ENCODE data around the gene SFRP4. TPM values are rescaled to one million over a fixed set of nuclear protein-coding genes. Genes with fewer than 3 reads are reported as not detected.

SFRP4 gene
- total RNA-seq, 2 experiments from 2014 or later, result not detected

GRCh38 chr7:37920849-37921805, 4.5 kb upstream of the SFRP4 start:
- ChIA-PET POLR2A (no interaction called here), CTCF (interaction anchor here (1.0 to 5.9 kb wide), 3 partner anchors 12 to 295 kb away, joined by 4 to 31 read pairs (median 6); no protein-coding TSS in a partner anchor)
- peak overlapping the region; percentile 60 for H3K4me3 Mint-ChIP-seq
- peaks cover 45% of the 10 kb centered on the region for H3K27me3 Mint-ChIP-seq
- H3K9me3 Mint-ChIP-seq, result peaks cover 4% of the 10 kb centered on the region
- H3K36me3 Mint-ChIP-seq, result no peaks in the 10 kb centered on the region
- intact Hi-C loops (cut with micrococcal nuclease), result no loop called here
- peak; percentile 18 for DNase-seq
- peaks cover 10% of the 10 kb centered on the region for H3K4me1 Mint-ChIP-seq (ENCODE audit: low read depth)
- H3K27ac Mint-ChIP-seq, result no peak overlapping the region

GRCh38 chr7:37920305-37920848, 3.8 kb upstream of the SFRP4 start, which contains the start of gene EPDR1:
Gene EPDR1 (plus strand): TSS chr7:37920640. CDS start chr7:37920940, 300 bp downstream.
- Mint-ChIP-seq H3K27ac (no peak within 1 kb of the TSS), H3K27me3 (peaks cover 52% of the 10 kb centered on the region)

GRCh38 chr7:37918526-37918925, 1.9 kb upstream of the SFRP4 start:
- ChIA-PET POLR2A (no interaction called here), CTCF (interaction anchor here (1.2 to 5.9 kb wide), 3 partner anchors 10 to 455 kb away, joined by 3 to 31 read pairs (median 4); no protein-coding TSS in a partner anchor)
- Mint-ChIP-seq H3K36me3 (no peaks in the 10 kb centered on the region), H3K9me3 (no peaks in the 10 kb centered on the region), H3K27ac (no peak overlapping the region), H3K4me3 (no peak overlapping the region), H3K4me1 (ENCODE audit: low read depth) (peaks cover 12% of the 10 kb centered on the region), H3K27me3 (peaks cover 62% of the 10 kb centered on the region)
- intact Hi-C loops (cut with micrococcal nuclease), result no loop called here
- no peak for DNase-seq

More at GRCh38 chr7:37920305-37920848, 3.8 kb upstream of the SFRP4 start, which contains the start of gene EPDR1:
- intact Hi-C loops (cut with micrococcal nuclease), result no loop called here
- ChIA-PET CTCF (interaction anchor here (1.0 to 5.9 kb wide), 3 partner anchors 11 to 295 kb away, joined by 4 to 31 read pairs (median 6); no protein-coding TSS in a partner anchor), POLR2A (no interaction called here)
- Mint-ChIP-seq H3K36me3 (no peaks in the 10 kb centered on the region), H3K9me3 (peaks cover 2% of the 10 kb centered on the region), H3K4me3 (peak within 1 kb of the TSS; percentile 60), H3K4me1 (ENCODE audit: low read depth) (peaks cover 12% of the 10 kb centered on the region)
- peak; percentile 48 for DNase-seq

- no peak overlapping the region for H3K27ac Mint-ChIP-seq
- intact Hi-C loops (cut with micrococcal nuclease), result loop anchor here (2.0 kb wide), 1 partner anchor 307 kb away; no protein-coding TSS in a partner anchor
- DNase-seq, result no peak
- POLR2A ChIA-PET, result no interaction called here
- CTCF ChIA-PET, result interaction anchor here (1.6 to 5.9 kb wide), 4 partner anchors 9 to 458 kb away, joined by 4 to 31 read pairs (median 7); no protein-coding TSS in a partner anchor
- H3K36me3 Mint-ChIP-seq, result no peaks in the 10 kb centered on the region
- no peak overlapping the region for H3K4me3 Mint-ChIP-seq
- H3K9me3 Mint-ChIP-seq, result no peaks in the 10 kb centered on the region
- H3K4me1 Mint-ChIP-seq (ENCODE audit: low read depth), result peaks cover 12% of the 10 kb centered on the region
- peaks cover 54% of the 10 kb centered on the region for H3K27me3 Mint-ChIP-seq
These were observed 472 bp downstream of the SFRP4 start for GRCh38 chr7:37916017-37916672.

- Mint-ChIP-seq H3K4me1 (ENCODE audit: low read depth) (peaks cover 10% of the 10 kb centered on the region), H3K27me3 (peaks cover 57% of the 10 kb centered on the region), H3K9me3 (no peaks in the 10 kb centered on the region), H3K4me3 (no peak overlapping the region), H3K27ac (no peak overlapping the region), H3K36me3 (no peaks in the 10 kb centered on the region)
- intact Hi-C loops (cut with micrococcal nuclease), result no loop called here
- CTCF ChIA-PET, result interaction anchor here (2.8 to 5.9 kb wide), 2 partner anchors 14 to 300 kb away, joined by 9 to 31 read pairs; no protein-coding TSS in a partner anchor
- POLR2A ChIA-PET, result no interaction called here
- no peak for DNase-seq
These were observed 1.2 kb downstream of the SFRP4 start for GRCh38 chr7:37915438-37915837.

- Mint-ChIP-seq H3K27me3 (peaks cover 39% of the 10 kb centered on the region), H3K4me1 (ENCODE audit: low read depth) (peaks cover 7% of the 10 kb centered on the region), H3K36me3 (no peaks in the 10 kb centered on the region), H3K9me3 (no peaks in the 10 kb centered on the region), H3K4me3 (no peak overlapping the region), H3K27ac (no peak overlapping the region)
- POLR2A ChIA-PET, result no interaction called here
- DNase-seq, result no peak
- intact Hi-C loops (cut with micrococcal nuclease), result no loop called here
- CTCF ChIA-PET, result no interaction called here
These were observed 3.9 kb downstream of the SFRP4 start for GRCh38 chr7:37912756-37913155.

GRCh38 chr7:37908221-37908788, 8.3 kb downstream of the SFRP4 start:
- Mint-ChIP-seq H3K4me3 (no peak overlapping the region), H3K36me3 (no peaks in the 10 kb centered on the region), H3K27me3 (peaks cover 13% of the 10 kb centered on the region), H3K27ac (no peak overlapping the region), H3K9me3 (no peaks in the 10 kb centered on the region), H3K4me1 (ENCODE audit: low read depth) (no peaks in the 10 kb centered on the region)
- ChIA-PET CTCF (interaction anchor here (0.7 to 1.5 kb wide), 4 partner anchors 9 to 313 kb away, joined by 3 to 6 read pairs (median 5); partner anchors contain the start of gene EPDR1), POLR2A (no interaction called here)
- intact Hi-C loops (cut with micrococcal nuclease), result no loop called here
- DNase-seq, result no peak

GRCh38 chr7:37901890-37902524, 14.6 kb downstream of the SFRP4 start:
- Mint-ChIP-seq H3K4me3 (no peak overlapping the region), H3K9me3 (no peaks in the 10 kb centered on the region), H3K36me3 (no peaks in the 10 kb centered on the region), H3K27me3 (peaks cover 8% of the 10 kb centered on the region), H3K4me1 (ENCODE audit: low read depth) (no peaks in the 10 kb centered on the region), H3K27ac (no peak overlapping the region)
- intact Hi-C loops (cut with micrococcal nuclease), result loop anchor here (5.0 kb wide), 2 partner anchors 205 to 470 kb away; no protein-coding TSS in a partner anchor
- ChIA-PET POLR2A (no interaction called here), CTCF (interaction anchor here (0.6 to 4.4 kb wide), 10 partner anchors 10 to 472 kb away, joined by 3 to 31 read pairs (median 3); partner anchors contain the start of genes EPDR1 and SFRP4)
- DNase-seq, result no peak

GRCh38 chr7:37901236-37901827, 15.3 kb downstream of the SFRP4 start:
- Mint-ChIP-seq H3K9me3 (no peaks in the 10 kb centered on the region), H3K4me3 (no peak overlapping the region), H3K4me1 (ENCODE audit: low read depth) (no peaks in the 10 kb centered on the region), H3K27ac (no peak overlapping the region), H3K36me3 (no peaks in the 10 kb centered on the region), H3K27me3 (peaks cover 6% of the 10 kb centered on the region)
- ChIA-PET CTCF (interaction anchor here (0.6 to 4.4 kb wide), 10 partner anchors 9 to 472 kb away, joined by 3 to 31 read pairs (median 3); partner anchors contain the start of genes EPDR1 and SFRP4), POLR2A (no interaction called here)
- intact Hi-C loops (cut with micrococcal nuclease), result loop anchor here (5.0 kb wide), 2 partner anchors 206 to 471 kb away; no protein-coding TSS in a partner anchor
- DNase-seq, result no peak

- no peak for DNase-seq
- no peak overlapping the region for H3K27ac Mint-ChIP-seq
- CTCF ChIA-PET, result interaction anchor here (0.6 to 4.4 kb wide), 2 partner anchors 18 to 38 kb away, joined by 3 to 31 read pairs; partner anchors contain the start of genes EPDR1 and SFRP4
- POLR2A ChIA-PET, result no interaction called here
- H3K4me1 Mint-ChIP-seq (ENCODE audit: low read depth), result no peaks in the 10 kb centered on the region
- intact Hi-C loops (cut with micrococcal nuclease), result loop anchor here (5.0 kb wide), 2 partner anchors 208 to 473 kb away; no protein-coding TSS in a partner anchor
- H3K27me3 Mint-ChIP-seq, result peaks cover 6% of the 10 kb centered on the region
- H3K36me3 Mint-ChIP-seq, result no peaks in the 10 kb centered on the region
- no peak overlapping the region for H3K4me3 Mint-ChIP-seq
- no peaks in the 10 kb centered on the region for H3K9me3 Mint-ChIP-seq
These were observed 16.8 kb downstream of the SFRP4 start for GRCh38 chr7:37899712-37900247.
